ENCODE results near the gene CNTN6.

DNA sequence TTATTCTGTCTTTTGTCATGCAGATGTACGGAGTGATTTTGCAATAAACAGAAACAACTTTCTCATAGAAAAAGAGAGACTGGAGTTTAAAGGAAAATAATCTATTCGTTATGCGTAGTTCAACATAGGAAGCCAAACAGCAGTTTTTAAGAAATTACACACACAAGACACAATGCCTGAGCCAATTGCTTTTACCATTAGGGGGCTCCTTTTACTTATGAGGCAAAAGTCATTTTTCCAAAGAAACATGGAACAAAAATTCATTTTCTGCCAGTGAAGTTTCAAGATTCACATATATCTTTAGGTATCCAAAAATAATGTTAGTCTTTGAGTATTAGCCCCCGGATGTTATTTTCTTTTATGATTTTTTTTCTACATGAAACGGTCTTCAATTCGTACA lies 10.7 kb downstream of the CNTN6 start:
- TF ChIP-seq, protein P1, sequence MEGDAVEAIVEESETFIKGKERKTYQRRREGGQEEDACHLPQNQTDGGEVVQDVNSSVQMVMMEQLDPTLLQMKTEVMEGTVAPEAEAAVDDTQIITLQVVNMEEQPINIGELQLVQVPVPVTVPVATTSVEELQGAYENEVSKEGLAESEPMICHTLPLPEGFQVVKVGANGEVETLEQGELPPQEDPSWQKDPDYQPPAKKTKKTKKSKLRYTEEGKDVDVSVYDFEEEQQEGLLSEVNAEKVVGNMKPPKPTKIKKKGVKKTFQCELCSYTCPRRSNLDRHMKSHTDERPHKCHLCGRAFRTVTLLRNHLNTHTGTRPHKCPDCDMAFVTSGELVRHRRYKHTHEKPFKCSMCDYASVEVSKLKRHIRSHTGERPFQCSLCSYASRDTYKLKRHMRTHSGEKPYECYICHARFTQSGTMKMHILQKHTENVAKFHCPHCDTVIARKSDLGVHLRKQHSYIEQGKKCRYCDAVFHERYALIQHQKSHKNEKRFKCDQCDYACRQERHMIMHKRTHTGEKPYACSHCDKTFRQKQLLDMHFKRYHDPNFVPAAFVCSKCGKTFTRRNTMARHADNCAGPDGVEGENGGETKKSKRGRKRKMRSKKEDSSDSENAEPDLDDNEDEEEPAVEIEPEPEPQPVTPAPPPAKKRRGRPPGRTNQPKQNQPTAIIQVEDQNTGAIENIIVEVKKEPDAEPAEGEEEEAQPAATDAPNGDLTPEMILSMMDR (IDR thresholded peaks at IDR 0.05) = no peak
- TF ChIP-seq POLR2A (IDR thresholded peaks at IDR 0.05) = no peak
